Kidney (tissue), 14 donors: ENCODE measurements around the gene SPACA9. TPM values are rescaled to one million over a fixed set of nuclear protein-coding genes. Genes with fewer than 3 reads are reported as not detected.

ENCODE experiments used
- DNase-seq, 5 donors: peaks; one replicate each; pipeline ENCODE4 v3.0.0-alpha.2; 2013 to 2020
- FAIRE-seq: peaks from 2 replicates; lab custom pipeline; 2012; peaks lifted over from hg19 to GRCh38; lab: Jason Lieb, UNC
- H3K27ac ChIP-seq, 2 donors: one replicate each; pipeline ENCODE4 v1.7.0; 2013; ENCODE audit warnings: low read depth in 2 of 2, low read length in 2 of 2, inconsistent platforms in 1 of 2
- H3K27me3 ChIP-seq: one replicate; pipeline ENCODE4 v1.7.1; 2013; ENCODE audit warnings: low read length, inconsistent platforms; ENCODE audit not compliant: control insufficient read depth, insufficient read depth
- H3K36me3 ChIP-seq, 3 donors: one replicate each; pipeline versions ENCODE4 v1.7.0 to v1.7.1; 2013; ENCODE audit warnings: low read length in 3 of 3, control low read depth in 1 of 3, inconsistent platforms in 1 of 3; ENCODE audit not compliant: insufficient read depth in 3 of 3, control insufficient read depth in 2 of 3
- H3K4me1 ChIP-seq, 3 donors: one replicate each; pipeline versions ENCODE4 v1.7.0 to v1.7.1; 2013; ENCODE audit warnings: low read length in 3 of 3, inconsistent platforms in 1 of 3, low read depth in 1 of 3; ENCODE audit not compliant: control insufficient read depth in 2 of 3, insufficient read depth in 2 of 3
- H3K4me3 ChIP-seq, 3 donors: one replicate each; pipeline versions ENCODE4 v1.7.0 to v1.8.1; 2013; ENCODE audit warnings: low read length in 3 of 3, control low read depth in 1 of 3, inconsistent platforms in 1 of 3
- H3K9ac ChIP-seq, 3 donors: one replicate each; pipeline versions ENCODE4 v1.7.0 to v1.7.1; 2013; ENCODE audit warnings: low read length in 3 of 3, control low read depth in 1 of 3, inconsistent platforms in 1 of 3
- H3K9me3 ChIP-seq, 3 donors: one replicate each; pipeline versions ENCODE4 v1.7.0 to v1.7.1; 2013; ENCODE audit warnings: low read length in 3 of 3, control low read depth in 1 of 3, inconsistent platforms in 1 of 3; ENCODE audit not compliant: control insufficient read depth in 2 of 3, insufficient read depth in 1 of 3
- intact Hi-C: fragments of 100-400 bp; cut with DNase I; formaldehyde crosslinking; loops from one replicate; pipeline ENCODE4 v1.11.1; 2022
- polyA plus RNA-seq: library from polyadenylated mRNA; stranded (reverse); fragments of 350-450 nt; fragmentation: Illumina TruSeq; extraction: RNeasy Lipid Tissue Mini Kit (QIAGEN cat#74804); gene quantifications from one replicate; pipeline ENCODE4 v1.2.3, GENCODE V29; 2014; ENCODE audit warnings: low read depth, low replicate concordance; ENCODE audit not compliant: insufficient read depth
- total RNA-seq: library from RNA; stranded (reverse); fragmentation: NEBNext Ultra II Directional; extraction: Animal tissue kit (Norgen Biotek cat#: 25700); gene quantifications from one replicate; pipeline ENCODE4 v1.2.1, GENCODE V29; 2021
- TF ChIP-seq, protein P1 (sequence below): IDR thresholded peaks from 3 replicates; pipeline ENCODE4 v1.5.1; 2012; ENCODE audit warnings: mild to moderate bottlenecking, moderate library complexity, borderline replicate concordance; ENCODE audit not compliant: insufficient read depth; ENCODE audit errors: extremely low read depth
- donor health status: control.
- donor health status: control.
- donor health status: control.
- donor health status: control.
- donor health status: control.
- donor health status: DM: yes; HTN: yes; CAD: no.
- donor health status: Normal renal cell carcinoma (clear cell type).

SPACA9 gene
- total and polyA plus RNA-seq, 2 donors from 2014 or later = 8.7 to 17.1 TPM

DNA sequence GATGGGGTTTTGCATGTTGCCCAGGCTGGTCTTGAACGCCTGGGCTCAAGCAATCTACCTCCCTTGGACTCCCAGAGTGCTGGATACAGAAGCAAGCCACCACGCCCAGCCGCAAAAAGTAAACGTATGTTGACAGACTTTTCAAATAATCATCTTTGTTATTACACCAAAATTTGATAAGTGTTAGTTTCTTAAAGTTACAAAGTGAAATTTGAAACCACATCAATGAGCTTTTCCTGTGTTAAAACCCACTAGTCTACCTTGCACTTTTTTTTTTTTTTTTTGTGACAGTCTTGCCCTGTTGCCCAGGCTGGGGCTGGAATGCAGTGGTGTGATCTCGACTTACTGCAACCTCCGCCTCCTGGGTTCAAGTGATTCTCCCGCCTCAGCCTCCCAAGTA is 29.9 kb downstream of the SPACA9 start:
- Histone ChIP-seq H3K27me3 (no peaks in the 10 kb centered on the region), H3K27ac (no peak overlapping the region), H3K4me1 (no peaks in the 10 kb centered on the region), H3K9me3 (no peaks in the 10 kb centered on the region), H3K36me3 (peaks cover 7 to 54% (median 30%) of the 10 kb centered on the region in 3 donors), H3K4me3 (no peak overlapping the region), H3K9ac (no peak overlapping the region)
- TF ChIP-seq, protein P1, sequence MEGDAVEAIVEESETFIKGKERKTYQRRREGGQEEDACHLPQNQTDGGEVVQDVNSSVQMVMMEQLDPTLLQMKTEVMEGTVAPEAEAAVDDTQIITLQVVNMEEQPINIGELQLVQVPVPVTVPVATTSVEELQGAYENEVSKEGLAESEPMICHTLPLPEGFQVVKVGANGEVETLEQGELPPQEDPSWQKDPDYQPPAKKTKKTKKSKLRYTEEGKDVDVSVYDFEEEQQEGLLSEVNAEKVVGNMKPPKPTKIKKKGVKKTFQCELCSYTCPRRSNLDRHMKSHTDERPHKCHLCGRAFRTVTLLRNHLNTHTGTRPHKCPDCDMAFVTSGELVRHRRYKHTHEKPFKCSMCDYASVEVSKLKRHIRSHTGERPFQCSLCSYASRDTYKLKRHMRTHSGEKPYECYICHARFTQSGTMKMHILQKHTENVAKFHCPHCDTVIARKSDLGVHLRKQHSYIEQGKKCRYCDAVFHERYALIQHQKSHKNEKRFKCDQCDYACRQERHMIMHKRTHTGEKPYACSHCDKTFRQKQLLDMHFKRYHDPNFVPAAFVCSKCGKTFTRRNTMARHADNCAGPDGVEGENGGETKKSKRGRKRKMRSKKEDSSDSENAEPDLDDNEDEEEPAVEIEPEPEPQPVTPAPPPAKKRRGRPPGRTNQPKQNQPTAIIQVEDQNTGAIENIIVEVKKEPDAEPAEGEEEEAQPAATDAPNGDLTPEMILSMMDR = no peak
- DNase-seq (no peak), FAIRE-seq (no peak)
- intact Hi-C loops = no loop called here

DNA sequence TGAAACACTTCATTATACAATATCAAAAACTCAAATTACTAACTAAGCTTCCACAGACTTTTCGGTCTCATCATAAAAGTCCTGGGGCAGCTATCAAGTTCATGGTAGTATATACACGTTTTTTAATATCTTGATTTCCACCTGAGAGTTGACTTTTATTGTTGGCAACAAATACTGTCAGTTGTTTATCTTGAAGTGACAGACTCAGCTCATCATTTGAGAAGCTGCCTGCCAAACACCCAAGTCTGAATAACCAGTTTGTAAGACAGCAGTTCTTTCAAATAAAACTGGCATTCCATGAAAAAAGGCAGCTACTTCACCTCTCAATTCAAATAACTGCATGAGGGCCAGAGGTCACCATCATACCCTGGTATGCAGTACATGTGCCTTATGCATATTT is 30.6 kb downstream of the SPACA9 start:
- H3K4me3 ChIP-seq = no peak overlapping the region
- H3K9ac ChIP-seq = no peak overlapping the region
- intact Hi-C loops = no loop called here
- H3K27me3 ChIP-seq = no peaks in the 10 kb centered on the region
- TF ChIP-seq, protein P1 = no peak
- DNase-seq = no peak
- H3K27ac ChIP-seq = no peak overlapping the region
- H3K9me3 ChIP-seq = no peaks in the 10 kb centered on the region
- peaks cover 7 to 47% (median 23%) of the 10 kb centered on the region in 3 donors for H3K36me3 ChIP-seq
- FAIRE-seq = no peak
- H3K4me1 ChIP-seq = no peaks in the 10 kb centered on the region

DNA sequence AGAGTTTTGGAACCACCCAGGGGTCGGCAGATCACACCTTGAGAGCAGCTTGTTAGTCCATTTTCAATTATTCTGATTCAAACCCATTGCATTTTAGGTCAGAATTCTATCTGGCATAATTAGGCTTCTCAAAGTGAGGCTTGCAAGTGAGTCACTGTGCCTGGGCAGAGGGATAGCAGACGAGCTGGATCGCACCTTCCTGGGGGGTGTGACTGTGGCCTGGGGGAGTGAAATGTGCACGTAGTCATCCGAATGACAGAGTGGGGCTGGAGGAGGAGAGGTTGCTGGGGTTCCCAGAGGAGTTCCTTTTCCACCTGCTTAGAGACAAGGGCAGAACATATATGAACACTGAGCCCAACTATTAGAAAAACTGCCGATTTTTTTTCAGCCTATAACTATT is 31.7 kb downstream of the SPACA9 start:
- intact Hi-C loops = no loop called here
- FAIRE-seq (no peak), DNase-seq (no peak)
- H3K27ac ChIP-seq = no peak overlapping the region
- no peaks in the 10 kb centered on the region for H3K9me3 ChIP-seq
- no peaks in the 10 kb centered on the region for H3K27me3 ChIP-seq
- H3K36me3 ChIP-seq = peaks cover 5 to 39% (median 18%) of the 10 kb centered on the region in 3 donors
- no peak overlapping the region for H3K4me3 ChIP-seq
- no peaks in the 10 kb centered on the region for H3K4me1 ChIP-seq
- TF ChIP-seq, protein P1 = no peak
- no peak overlapping the region for H3K9ac ChIP-seq

DNA sequence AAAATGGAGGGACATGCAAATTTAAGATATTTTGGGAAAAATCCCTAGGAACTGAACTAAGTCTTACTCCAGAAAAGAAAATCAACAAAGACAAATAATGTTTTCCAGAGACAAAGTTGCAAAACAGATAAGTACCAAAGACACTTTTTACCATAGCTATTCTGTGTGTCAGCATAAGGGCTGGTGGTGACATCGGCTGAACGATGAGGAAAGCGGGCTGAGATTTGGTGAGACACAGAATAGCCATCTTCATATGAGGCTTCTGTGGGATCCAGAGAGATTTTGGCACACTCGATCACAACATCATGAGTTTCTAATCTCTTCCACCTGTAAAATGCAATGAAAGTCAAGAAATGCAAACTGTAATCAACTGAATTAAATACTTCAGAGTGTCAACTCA is 33.4 kb downstream of the SPACA9 start:
- DNase-seq = no peak
- FAIRE-seq = no peak
- Histone ChIP-seq H3K4me3 (no peak overlapping the region), H3K27me3 (no peaks in the 10 kb centered on the region), H3K27ac (no peak overlapping the region), H3K36me3 (peaks cover 6 to 25% (median 20%) of the 10 kb centered on the region in 3 donors), H3K9ac (no peak overlapping the region), H3K4me1 (no peaks in the 10 kb centered on the region), H3K9me3 (no peaks in the 10 kb centered on the region)
- TF ChIP-seq, protein P1 = no peak
- intact Hi-C loops = no loop called here
